Measurements from ENCODE around the gene TSPAN5.
"Not testable (repeated sequence)": the region's sequence is repeated elsewhere in the genome, so short reads cannot be mapped to it uniquely, and the experiment has no call there.

TSPAN5 gene

GRCh38 chr4:98546910-98547594 lies 111.4 kb downstream of the TSPAN5 start:
- no peak for DNase-seq (ENCODE audit: low read depth)

- DNase-seq (ENCODE audit: low read depth): no peak
These were observed 113.5 kb downstream of the TSPAN5 start for GRCh38 chr4:98544818-98545414.

GRCh38 chr4:98544141-98544817 lies 114.1 kb downstream of the TSPAN5 start:
- DNase-seq (ENCODE audit: low read depth): no peak

GRCh38 chr4:98542011-98542410 lies 116.4 kb downstream of the TSPAN5 start:
- DNase-seq (ENCODE audit: low read depth): no peak

- no peak for DNase-seq (ENCODE audit: low read depth)
These were observed 117.6 kb downstream of the TSPAN5 start for GRCh38 chr4:98540803-98541202.

GRCh38 chr4:98539741-98540140 lies 118.7 kb downstream of the TSPAN5 start:
- no peak for DNase-seq (ENCODE audit: low read depth)

- no peak for DNase-seq (ENCODE audit: low read depth)
These were observed 119.1 kb downstream of the TSPAN5 start for GRCh38 chr4:98539299-98539698.

GRCh38 chr4:98536631-98537030 lies 121.8 kb downstream of the TSPAN5 start:
- DNase-seq (ENCODE audit: low read depth): no peak

GRCh38 chr4:98534146-98534545 lies 124.3 kb downstream of the TSPAN5 start:
- not testable (repeated sequence) for DNase-seq (ENCODE audit: low read depth)

GRCh38 chr4:98530572-98530971 lies 127.8 kb downstream of the TSPAN5 start:
- no peak for DNase-seq (ENCODE audit: low read depth)

GRCh38 chr4:98529970-98530569 lies 128.3 kb downstream of the TSPAN5 start:
- no peak for DNase-seq (ENCODE audit: low read depth)

- no peak for DNase-seq (ENCODE audit: low read depth)
These were observed 129.5 kb downstream of the TSPAN5 start for GRCh38 chr4:98528882-98529281.

- no peak for DNase-seq (ENCODE audit: low read depth)
These were observed 130.7 kb downstream of the TSPAN5 start for GRCh38 chr4:98527534-98528269.

GRCh38 chr4:98524230-98524629 lies 134.2 kb downstream of the TSPAN5 start:
- no peak for DNase-seq (ENCODE audit: low read depth)

- DNase-seq (ENCODE audit: low read depth): no peak
These were observed 135.6 kb downstream of the TSPAN5 start for GRCh38 chr4:98522636-98523395.

- DNase-seq (ENCODE audit: low read depth): no peak
These were observed 136.3 kb downstream of the TSPAN5 start for GRCh38 chr4:98522062-98522461.

GRCh38 chr4:98521486-98521885 lies 136.9 kb downstream of the TSPAN5 start:
- no peak for DNase-seq (ENCODE audit: low read depth)

- DNase-seq (ENCODE audit: low read depth): no peak
These were observed 139.0 kb downstream of the TSPAN5 start for GRCh38 chr4:98519268-98519977.

- no peak for DNase-seq (ENCODE audit: low read depth)
These were observed 139.7 kb downstream of the TSPAN5 start for GRCh38 chr4:98518559-98519267.

All from T-helper 22 cell (primary cell).